Left lung (tissue), 10 donors: Measurements from ENCODE around the gene POU3F3. TPM values are rescaled to one million over a fixed set of nuclear protein-coding genes. Genes with fewer than 3 reads are reported as not detected.

ENCODE experiments used
- ATAC-seq: fragments of 200-7000 bp; cut with Tn5 transposase; one replicate; pipeline ENCODE4 v1.9.1; 2020; ENCODE audit warnings: moderate library complexity
- DNase-seq, 4 donors: peaks; one replicate each; pipeline ENCODE4 v3.0.0-alpha.2; 2013 to 2020
- H3K27ac ChIP-seq, 2 donors: fragments of 200-600 bp; sonication (generic) in 1 of 2; one replicate each; pipeline versions ENCODE4 v1.5.0 to v1.8.0; 2020 to 2021
- H3K27me3 ChIP-seq, 2 donors: fragments of 200-600 bp; sonication (generic) in 1 of 2; one replicate each; pipeline versions ENCODE4 v1.5.0 to v1.8.0; 2020 to 2021
- H3K36me3 ChIP-seq, 2 donors: fragments of 200-600 bp; sonication (generic) in 1 of 2; one replicate each; pipeline versions ENCODE4 v1.5.0 to v1.8.0; 2020 to 2021
- H3K4me1 ChIP-seq, 2 donors: fragments of 200-600 bp; one replicate each; pipeline ENCODE4 v1.8.0; 2021
- H3K4me3 ChIP-seq, 2 donors: fragments of 200-600 bp; sonication (generic) in 1 of 2; one replicate each; pipeline versions ENCODE4 v1.5.0 to v1.8.0; 2020 to 2021; ENCODE audit warnings: mild to moderate bottlenecking in 1 of 2
- H3K9me3 ChIP-seq, 2 donors: fragments of 200-600 bp; sonication (generic) in 1 of 2; one replicate each; pipeline versions ENCODE4 v1.5.0 to v1.8.0; 2020 to 2021
- CTCF ChIP-seq, 2 donors: fragments of 200-600 bp; sonication (generic) in 1 of 2; IDR thresholded peaks; one replicate each; pipeline versions ENCODE4 v1.5.0 to v1.8.0; 2021; ENCODE audit warnings: antibody characterized with exemption in 2 of 2
- intact Hi-C, 2 donors: fragments of 100-400 bp; cut with DNase I; formaldehyde crosslinking; loops; one replicate each; pipeline versions ENCODE4 v1.11.2 to v1.14.2; 2022
- polyA plus RNA-seq, 6 donors: library from polyadenylated mRNA; unstranded; fragments of 120-200 nt; gene quantifications; one replicate each; pipeline ENCODE4 v1.2.1, GENCODE V29; 2013; ENCODE audit not compliant: insufficient read length in 6 of 6
- total RNA-seq, 2 donors: library from RNA; stranded (reverse); fragmentation: NEBNext Ultra II Directional; extraction: Animal tissue kit (Norgen Biotek cat#: 25700); gene quantifications; one replicate each; pipeline ENCODE4 v1.2.1, GENCODE V29; 2021
- donor health status: DM: no; HTN: yes; CAD: no.
- donor health status: DM: no; HTN: no; CAD: no.

The POU3F3 gene
- total and polyA plus RNA-seq, 8 donors = 0.06 to 0.82 (median 0.21) TPM; not detected in 2

- Histone ChIP-seq H3K36me3 (no peaks in the 10 kb centered on the region), H3K27ac (no peak overlapping the region), H3K9me3 (no peaks in the 10 kb centered on the region), H3K4me3 (no peak overlapping the region), H3K27me3 (peaks cover 0 to 25% of the 10 kb centered on the region in 2 donors), H3K4me1 (no peaks in the 10 kb centered on the region)
- ATAC-seq (no peak), DNase-seq (no peak)
- no peak for TF ChIP-seq CTCF (IDR thresholded peaks at IDR 0.05)
- intact Hi-C loops = no loop called here
Observed at GRCh38 chr2:104885119-104885782, 31.3 kb downstream of the POU3F3 start.

GRCh38 chr2:104887676-104888075 lies 33.8 kb downstream of the POU3F3 start:
- intact Hi-C loops = no loop called here
- no peak for ATAC-seq
- H3K27ac ChIP-seq = no peak overlapping the region

GRCh38 chr2:104888489-104889258 lies 34.8 kb downstream of the POU3F3 start:
- no peaks in the 10 kb centered on the region for H3K4me1 ChIP-seq
- no peak for TF ChIP-seq CTCF (IDR thresholded peaks at IDR 0.05)
- H3K27me3 ChIP-seq = peaks cover 0 to 2% of the 10 kb centered on the region in 2 donors
- intact Hi-C loops = no loop called here
- no peak for DNase-seq
- H3K27ac ChIP-seq = no peak overlapping the region
- no peak overlapping the region for H3K4me3 ChIP-seq
- no peaks in the 10 kb centered on the region for H3K36me3 ChIP-seq
- no peaks in the 10 kb centered on the region for H3K9me3 ChIP-seq
- ATAC-seq = no peak

More at GRCh38 chr2:104887676-104888075, 33.8 kb downstream of the POU3F3 start:
- no peaks in the 10 kb centered on the region for H3K4me1 ChIP-seq
- no peaks in the 10 kb centered on the region for H3K9me3 ChIP-seq
- no peaks in the 10 kb centered on the region for H3K36me3 ChIP-seq
- peaks cover 0 to 10% of the 10 kb centered on the region in 2 donors for H3K27me3 ChIP-seq
- no peak overlapping the region for H3K4me3 ChIP-seq
- no peak for TF ChIP-seq CTCF (IDR thresholded peaks at IDR 0.05)
- no peak for DNase-seq

GRCh38 chr2:104889291-104889959 lies 35.5 kb downstream of the POU3F3 start:
- intact Hi-C loops = no loop called here
- no peak overlapping the region for H3K4me3 ChIP-seq
- no peaks in the 10 kb centered on the region for H3K4me1 ChIP-seq
- H3K9me3 ChIP-seq = no peaks in the 10 kb centered on the region
- no peaks in the 10 kb centered on the region for H3K36me3 ChIP-seq
- no peak for TF ChIP-seq CTCF (IDR thresholded peaks at IDR 0.05)
- ATAC-seq (no peak), DNase-seq (no peak)
- H3K27me3 ChIP-seq = no peaks in the 10 kb centered on the region
- no peak overlapping the region for H3K27ac ChIP-seq
